GM10847 (cell line): Measurements from ENCODE around the gene TTC33.

Experiments
- POLR2A ChIP-seq: IDR thresholded peaks from 2 replicates; pipeline ENCODE4 v1.6.1; 2011; ENCODE audit not compliant: insufficient read length; ENCODE audit errors: extremely low read depth

Gene TTC33

DNA sequence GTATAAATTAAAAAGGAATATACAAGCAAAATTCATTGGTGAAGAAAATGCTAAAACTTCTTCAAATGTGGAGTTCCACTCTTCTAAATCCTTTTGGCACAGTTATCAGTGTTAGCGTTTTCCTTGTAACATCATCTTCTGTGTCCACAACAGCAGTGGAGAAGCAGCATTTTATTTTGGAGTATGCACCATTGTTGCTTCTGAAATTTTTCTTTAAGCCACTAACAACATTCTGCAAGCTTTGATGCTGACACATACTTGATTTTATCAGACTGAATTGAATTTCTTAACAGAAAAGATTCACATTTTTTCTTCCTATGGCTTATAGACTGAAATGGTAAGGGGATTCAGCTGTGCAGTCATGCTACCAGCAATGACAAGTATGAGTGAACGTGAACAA, 136.8 kb downstream of the TTC33 start:
- TF ChIP-seq POLR2A: no peak

DNA sequence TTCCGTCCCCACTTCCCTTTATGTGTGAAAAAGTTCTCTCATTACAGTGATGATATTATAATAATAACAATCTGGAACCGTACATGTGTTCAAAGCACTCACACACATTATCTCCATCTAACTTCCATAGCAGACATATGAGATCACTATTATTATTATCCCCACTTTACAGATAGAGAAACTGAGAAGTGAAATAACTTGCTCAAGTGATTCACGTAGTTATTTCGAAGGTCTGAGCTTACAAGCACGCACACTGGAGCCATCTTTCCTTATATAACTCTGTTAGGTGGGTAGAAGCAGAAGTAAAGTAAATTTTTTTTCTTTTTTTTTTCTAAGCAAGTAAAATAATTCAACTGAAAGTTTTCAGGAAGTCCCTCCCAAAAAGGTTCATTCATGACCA, 139.0 kb downstream of the TTC33 start:
- no peak for TF ChIP-seq POLR2A

DNA sequence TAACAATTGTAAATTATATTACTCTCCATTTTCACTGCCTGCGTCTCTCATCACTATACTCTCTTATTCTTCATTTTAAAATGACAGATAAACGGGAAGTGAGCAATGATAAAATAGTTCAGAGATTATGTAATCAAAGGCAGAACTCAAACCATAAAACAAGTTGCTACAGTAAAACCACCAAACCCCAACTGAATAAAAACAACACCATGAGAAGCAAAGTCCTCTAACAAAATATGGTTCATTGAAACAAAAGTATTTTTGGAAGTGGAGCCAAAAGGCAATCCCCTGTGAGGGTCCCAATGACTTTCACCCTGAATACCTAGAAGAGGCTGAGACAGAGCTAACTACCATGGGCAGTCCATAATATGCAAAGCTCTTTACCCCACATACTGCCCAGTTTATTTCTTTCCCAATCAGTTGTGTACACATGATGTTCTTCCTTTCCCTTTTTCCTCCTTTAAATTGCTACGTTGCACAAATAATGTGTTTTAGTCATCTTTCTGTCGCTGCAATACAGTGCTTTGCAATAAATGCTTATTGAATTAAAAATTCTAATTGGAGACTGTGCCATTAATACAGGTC, 140.1 kb downstream of the TTC33 start:
- no peak for TF ChIP-seq POLR2A

DNA sequence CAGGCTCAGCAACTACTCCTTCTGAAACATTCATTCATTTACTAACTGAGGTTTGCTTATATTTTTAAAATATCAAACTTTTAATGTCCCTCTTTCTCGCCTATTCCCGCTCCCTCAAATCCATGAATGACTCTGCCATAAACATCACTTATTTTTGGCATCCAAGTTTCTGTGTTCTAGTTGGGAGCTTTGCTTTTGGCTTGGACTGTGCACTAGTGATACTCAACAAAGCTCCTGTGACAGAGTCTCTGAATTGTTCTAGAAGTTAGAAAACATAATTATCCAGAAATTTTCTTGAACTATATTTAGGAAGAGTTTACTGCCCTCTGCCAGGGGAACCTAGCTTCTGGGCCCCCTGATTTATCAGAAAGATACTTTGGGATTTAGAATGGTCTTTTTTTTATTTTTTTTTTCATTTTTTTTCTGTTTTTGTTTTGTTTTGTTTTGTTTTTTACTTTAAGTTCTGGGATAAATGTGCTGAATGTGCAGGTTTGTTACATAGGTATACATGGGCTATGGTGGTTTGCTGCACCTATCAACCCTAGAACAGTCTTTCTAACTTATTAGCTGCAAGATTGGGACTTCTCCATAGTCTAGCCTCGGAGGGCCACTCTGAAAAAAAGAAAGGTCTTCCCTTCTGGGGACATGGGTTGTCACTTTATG, 140.7 kb downstream of the TTC33 start:
- no peak for TF ChIP-seq POLR2A

DNA sequence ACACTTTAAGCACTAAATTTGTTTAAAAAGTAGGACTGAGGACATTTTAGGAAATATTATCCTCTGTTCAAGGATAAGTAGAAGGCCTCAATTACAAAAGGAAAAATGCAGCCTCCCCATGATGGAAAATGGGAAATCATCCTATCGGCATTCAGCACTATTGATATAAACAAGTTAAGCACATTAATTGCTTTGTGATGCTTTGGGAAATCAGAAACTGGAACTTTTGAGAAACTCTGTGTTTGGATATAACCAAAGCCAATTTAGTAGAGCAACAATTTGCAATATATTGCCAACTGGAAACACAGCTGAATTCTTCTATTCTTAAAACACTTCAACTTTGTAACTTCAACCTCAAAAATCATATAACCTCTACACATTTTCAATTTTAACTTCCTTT, 141.3 kb downstream of the TTC33 start:
- no peak for TF ChIP-seq POLR2A

DNA sequence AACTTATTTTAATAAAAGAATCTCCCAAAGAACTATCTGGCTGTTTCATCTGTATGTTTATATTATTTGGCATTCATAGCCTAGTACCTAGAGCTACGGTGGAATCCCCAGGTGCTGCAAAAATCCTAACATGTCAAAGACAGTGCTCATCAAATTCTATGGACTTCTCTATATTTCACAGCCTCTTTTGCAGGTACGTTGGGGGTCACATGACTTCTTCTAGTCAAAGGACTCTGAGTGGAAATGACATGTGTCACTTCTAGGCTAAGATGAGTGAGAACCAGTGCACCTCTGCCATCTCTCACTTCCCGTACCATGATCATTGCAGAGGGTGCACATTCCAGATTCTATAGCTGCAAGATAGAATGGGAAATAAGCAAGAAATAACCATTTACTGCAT, 148.6 kb downstream of the TTC33 start:
- no peak for TF ChIP-seq POLR2A

DNA sequence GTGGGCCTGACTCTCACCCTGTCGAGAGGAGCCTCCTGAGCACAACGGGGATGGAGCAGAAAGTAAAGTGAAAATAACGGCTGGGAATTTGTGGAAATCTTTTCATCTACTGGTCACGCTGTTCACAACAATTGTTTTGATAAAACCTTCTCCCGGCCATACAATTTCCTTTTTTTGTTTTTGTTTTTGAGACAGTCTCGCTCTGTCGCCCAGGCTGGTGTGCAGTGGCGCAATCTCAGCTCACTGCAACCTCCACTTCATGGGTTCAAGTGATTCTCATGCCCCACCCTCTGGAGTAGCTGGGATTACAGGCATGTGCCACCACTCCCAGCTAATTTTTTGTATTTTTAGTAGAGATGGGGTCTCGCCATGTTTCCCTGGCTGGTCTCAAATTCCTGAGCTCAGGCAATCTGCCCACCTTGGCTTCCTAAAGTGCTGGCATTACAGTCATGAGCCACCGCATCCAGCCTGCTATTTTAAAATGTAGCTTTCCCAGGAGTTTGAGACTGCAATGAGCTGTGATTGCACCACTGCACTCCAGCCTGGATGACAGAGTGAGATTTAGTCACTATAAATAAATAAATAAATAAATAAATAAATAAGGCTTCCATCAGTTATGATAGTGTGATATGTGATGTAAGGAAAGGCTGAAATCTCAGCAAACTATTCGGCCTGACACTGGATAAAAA, 149.5 kb downstream of the TTC33 start:
- TF ChIP-seq POLR2A: no peak

DNA sequence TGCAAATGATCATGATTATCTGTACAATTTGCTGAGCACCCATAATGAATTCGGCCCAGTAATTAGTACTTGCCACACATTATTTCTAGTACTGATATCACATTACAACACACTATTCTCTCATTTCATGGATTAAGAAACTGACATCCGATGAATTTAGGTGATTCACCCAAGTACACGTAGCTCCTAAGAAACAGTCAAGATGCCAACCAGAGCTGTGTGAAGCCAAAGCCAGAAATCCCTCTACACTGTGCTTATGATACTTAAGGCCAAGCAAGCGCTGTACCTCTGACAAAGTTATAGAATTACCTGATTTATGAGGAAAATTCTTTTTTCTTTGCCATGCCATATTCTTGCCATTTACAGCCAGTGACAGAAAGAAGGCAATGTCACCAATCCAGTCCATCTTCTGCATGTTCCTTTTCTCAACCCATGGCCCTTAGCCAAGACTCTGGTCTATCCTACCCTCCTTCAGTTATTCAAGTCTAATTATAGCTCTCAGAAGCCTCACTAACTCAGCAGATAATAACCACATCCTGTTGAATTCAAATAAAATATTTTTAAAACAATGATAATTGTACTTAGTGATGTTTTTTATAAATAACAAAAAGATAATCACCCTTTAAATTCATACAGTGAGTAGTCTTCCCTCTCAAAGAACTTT, 150.3 kb downstream of the TTC33 start:
- no peak for TF ChIP-seq POLR2A

DNA sequence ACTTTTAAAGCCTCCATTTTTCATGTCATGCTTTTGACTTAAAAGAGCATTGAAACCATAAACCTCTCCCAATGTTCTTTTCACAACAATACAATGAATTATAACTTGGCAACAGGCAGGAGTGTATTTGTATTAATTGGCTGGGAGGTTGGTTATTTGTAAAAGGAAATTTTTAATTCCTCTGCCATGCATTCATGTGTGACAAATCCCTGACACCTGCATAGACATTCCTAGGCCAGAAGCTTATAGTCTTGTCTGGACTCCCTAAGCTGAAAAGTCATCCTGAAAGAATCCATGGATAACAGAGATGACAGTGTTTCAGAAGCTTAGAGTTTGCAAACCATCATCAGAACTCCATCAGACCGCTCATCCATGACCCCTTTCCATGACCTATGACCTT, 152.4 kb downstream of the TTC33 start:
- no peak for TF ChIP-seq POLR2A

DNA sequence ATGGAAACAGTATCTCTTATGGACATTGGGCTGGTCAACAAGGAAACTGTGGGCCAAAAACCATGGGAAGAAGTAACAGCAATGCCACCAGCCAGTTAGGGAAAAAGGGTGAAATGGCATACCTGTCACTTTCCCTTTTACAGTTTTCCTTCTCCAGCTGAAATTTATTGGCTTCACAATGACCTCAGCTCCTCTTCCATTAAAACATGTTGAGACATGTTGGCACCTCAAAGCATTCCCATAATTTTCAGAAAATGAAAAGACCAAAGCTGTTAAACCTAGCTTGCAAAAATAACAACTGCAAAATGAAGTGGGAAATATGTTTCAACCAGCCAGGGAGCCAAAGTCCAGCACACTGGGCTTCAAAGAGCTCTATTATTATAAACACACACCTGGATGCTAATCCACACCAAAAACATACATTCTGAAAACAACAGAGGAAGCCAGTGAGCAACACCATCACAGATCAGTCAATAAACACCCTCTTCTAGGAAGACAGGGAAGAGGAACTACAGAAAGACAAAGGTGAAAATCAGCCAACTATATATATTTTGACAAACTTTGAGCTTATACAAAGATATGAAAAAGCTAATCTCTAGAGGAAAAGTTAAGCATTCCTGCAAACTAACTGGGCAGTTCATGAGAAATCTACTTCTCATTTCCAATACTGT, 154.4 kb downstream of the TTC33 start:
- TF ChIP-seq POLR2A: no peak

DNA sequence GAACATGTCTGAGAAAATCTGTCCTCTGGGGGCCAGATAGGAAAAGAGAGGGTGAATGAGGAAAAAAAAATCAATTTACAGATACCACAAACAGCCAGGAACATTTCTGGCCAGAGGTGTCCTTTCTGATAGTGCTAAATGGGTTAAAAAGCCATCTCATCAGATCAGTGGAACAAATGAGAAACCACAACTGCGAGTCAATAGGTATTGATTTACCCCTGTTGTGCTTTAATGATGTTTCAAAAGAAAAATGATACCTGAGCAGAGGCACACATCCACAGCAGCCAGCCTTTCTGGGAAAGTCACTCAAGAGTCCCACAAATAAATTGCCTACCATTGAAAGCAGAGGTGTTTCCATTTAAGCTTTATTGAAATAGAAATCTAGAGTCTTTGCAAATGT, 155.4 kb downstream of the TTC33 start:
- no peak for TF ChIP-seq POLR2A

DNA sequence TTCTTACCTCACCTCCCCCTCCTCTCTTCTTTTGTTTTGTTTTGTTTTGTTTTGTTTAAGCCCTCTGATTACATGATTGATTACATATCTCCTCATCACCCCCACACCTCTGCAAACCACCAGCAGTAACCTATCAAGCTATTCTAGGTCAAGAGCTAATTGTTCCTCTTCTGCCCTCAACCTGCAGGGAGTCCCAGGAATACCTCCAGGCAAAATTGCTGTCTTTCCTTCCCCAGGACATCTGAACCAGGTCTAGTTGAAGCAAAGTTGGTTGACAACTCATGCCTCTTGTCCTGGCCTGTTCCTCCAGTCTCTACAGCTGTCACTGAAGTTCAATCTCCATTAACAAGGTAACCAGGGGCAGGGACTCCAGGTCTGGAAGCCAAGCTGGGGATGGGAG, 156.1 kb downstream of the TTC33 start:
- TF ChIP-seq POLR2A: no peak

DNA sequence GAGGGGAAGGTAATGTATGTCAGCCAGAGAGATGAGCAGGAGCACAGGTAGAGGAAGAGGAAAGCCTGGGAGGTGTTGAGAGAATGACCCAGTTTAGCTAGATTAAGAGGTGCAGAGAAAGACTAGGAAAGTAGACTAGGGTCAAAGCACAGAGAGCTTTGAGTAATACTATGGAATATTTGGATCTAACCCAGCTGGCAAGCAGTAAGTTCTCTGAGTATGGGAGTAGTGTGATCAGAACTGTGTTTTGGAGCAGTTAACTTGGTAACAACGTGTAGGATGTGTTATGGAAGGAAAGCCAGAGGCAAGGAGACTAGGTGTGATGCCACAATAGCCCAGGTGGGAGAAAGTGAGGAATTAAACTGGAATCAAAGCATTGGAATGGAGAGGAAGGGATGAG, 160.9 kb downstream of the TTC33 start:
- no peak for TF ChIP-seq POLR2A

DNA sequence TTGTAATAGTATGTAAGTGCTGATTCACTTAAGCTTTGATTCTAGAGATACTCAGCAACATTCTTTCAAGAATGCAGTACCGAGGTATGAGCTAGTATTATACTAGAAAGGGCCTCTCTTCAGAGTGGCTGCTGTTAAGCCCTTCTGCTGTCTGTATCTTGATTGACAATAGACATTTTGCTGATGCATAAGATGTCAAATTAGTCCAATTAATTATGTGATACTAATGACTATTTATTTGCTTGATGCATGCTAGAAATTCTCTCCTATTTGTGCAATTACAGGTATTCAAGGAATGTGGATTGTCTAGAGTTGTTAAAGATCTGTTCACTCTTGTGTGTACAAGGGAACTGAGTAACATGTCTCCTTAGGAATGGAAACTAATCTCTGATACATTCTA, 168.4 kb downstream of the TTC33 start:
- no peak for TF ChIP-seq POLR2A

DNA sequence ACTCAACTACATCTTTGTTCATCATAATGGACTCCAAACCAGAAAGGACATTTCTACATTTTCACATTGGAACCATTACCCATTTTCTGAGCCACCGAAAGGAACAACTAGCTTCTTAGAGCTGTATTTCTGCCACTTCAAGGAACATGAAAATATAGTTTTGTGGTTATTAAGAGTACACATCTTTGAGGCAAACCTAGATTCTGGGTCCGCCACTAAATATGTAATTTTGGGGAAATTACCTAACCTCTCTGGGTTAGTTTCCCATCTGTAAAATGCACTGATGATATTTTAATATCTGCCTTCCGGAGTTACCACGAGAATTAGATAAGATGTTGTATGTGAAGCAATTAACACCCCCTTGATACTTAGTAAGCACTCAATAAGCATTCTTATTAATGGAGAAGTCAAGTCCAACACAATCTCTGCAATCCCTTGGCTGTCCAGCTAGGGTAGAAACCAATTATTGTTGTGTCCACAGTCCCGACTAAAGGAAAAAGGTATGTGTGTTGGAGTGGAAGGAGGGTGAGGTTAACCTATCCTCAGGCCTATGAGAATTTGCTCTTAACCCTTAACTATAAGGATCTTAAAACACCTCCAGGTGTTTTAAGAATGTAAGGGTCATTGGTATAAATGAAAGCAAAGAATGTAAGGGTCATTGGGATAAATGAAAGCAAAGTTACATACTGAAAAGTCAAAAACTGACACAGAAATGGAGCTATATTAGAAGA, 170.1 kb downstream of the TTC33 start:
- no peak for TF ChIP-seq POLR2A
